GM18511 (cell line): Measurements from ENCODE around the gene TMEM126A.
"Not testable (repeated sequence)": the region's sequence is repeated elsewhere in the genome, so short reads cannot be mapped to it uniquely, and the experiment has no call there.

Source experiments
- ATAC-seq: cut with Tn5 transposase; IDR thresholded peaks from one replicate; pipeline ENCODE4 v1.9.1; 2021; ENCODE audit warnings: mild to moderate bottlenecking, moderate library complexity; ENCODE audit not compliant: unreplicated experiment

The TMEM126A gene

GRCh38 chr11:85656777-85657176, 9.0 kb downstream of the TMEM126A start:
- no peak for ATAC-seq

GRCh38 chr11:85658180-85658579, 10.4 kb downstream of the TMEM126A start:
- no peak for ATAC-seq

GRCh38 chr11:85661972-85662664, 14.4 kb downstream of the TMEM126A start:
- no peak for ATAC-seq

- no peak for ATAC-seq
Observed at GRCh38 chr11:85663080-85663752, 15.4 kb downstream of the TMEM126A start.

- peak; percentile 75 for ATAC-seq
Observed at GRCh38 chr11:85663753-85664614, 16.2 kb downstream of the TMEM126A start.

- ATAC-seq = peak; percentile 87
Observed at GRCh38 chr11:85664615-85665481, 17.1 kb downstream of the TMEM126A start, which contains the start of gene CREBZF. Gene CREBZF (minus strand): TSS chr11:85665129. CDS start chr11:85664875, 254 bp downstream.

GRCh38 chr11:85665733-85666132, 18.0 kb downstream of the TMEM126A start:
- ATAC-seq = no peak

GRCh38 chr11:85666687-85667086, 18.9 kb downstream of the TMEM126A start:
- no peak for ATAC-seq

GRCh38 chr11:85668157-85668556, 20.4 kb downstream of the TMEM126A start:
- ATAC-seq = no peak

GRCh38 chr11:85670949-85671663, 23.3 kb downstream of the TMEM126A start:
- not testable (repeated sequence) for ATAC-seq

- no peak for ATAC-seq
Observed at GRCh38 chr11:85672105-85672902, 24.5 kb downstream of the TMEM126A start.

- no peak for ATAC-seq
Observed at GRCh38 chr11:85673393-85673792, 25.6 kb downstream of the TMEM126A start.

GRCh38 chr11:85679576-85679975, 31.8 kb downstream of the TMEM126A start:
- ATAC-seq = no peak

- ATAC-seq = no peak
Observed at GRCh38 chr11:85680897-85681296, 33.1 kb downstream of the TMEM126A start.

- ATAC-seq = peak; percentile 90
Observed at GRCh38 chr11:85682330-85683305, 34.9 kb downstream of the TMEM126A start.

- ATAC-seq = no peak
Observed at GRCh38 chr11:85685125-85685819, 37.5 kb downstream of the TMEM126A start.

GRCh38 chr11:85685820-85686459, 38.2 kb downstream of the TMEM126A start, which contains the start of gene CCDC89:
Gene CCDC89 (minus strand): TSS chr11:85686195. CDS start chr11:85686130, 65 bp downstream.
- no peak for ATAC-seq
